ENCODE measurements around the gene BSDC1.

DNA sequence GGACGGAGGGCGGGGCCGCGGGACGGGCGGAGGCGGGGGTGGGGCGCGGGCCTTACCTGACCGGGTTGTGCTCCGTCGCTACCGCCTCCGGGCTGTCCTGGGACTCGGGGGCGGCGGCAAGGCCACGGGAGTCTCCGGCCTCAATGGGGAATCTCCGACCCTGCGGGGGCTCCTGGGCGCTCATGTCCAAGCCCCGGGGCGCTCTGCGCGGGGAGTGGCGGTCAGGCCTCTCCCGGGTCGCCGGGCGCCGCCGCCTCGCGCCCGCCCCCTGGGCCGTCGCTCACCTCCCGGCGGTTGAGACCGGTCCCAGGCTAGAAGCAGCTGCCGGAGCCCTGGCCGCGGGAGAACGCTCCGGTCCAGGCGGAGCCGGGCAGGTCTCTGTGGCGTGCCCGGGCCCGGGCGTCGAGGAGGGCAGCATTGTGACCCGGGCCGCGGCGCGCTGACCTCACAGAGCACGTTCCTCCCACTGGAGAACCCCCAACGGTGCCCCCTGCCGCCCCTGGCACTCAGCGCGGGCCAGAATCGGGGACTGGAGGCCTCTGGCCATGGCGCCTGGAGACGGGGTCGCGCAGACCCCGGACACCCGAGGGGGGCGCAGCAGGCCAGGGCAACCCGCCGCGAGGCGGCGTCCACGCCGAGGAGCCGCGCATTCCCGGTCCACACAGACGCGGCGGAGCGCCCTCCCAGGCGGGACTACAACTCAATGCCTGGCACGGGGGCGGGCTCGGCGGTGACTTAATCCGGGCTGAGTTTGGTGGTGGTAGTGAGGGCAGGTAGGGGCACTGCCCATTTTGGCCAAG, 32.4 kb downstream of the BSDC1 start:
- TF ChIP-seq, protein P1, sequence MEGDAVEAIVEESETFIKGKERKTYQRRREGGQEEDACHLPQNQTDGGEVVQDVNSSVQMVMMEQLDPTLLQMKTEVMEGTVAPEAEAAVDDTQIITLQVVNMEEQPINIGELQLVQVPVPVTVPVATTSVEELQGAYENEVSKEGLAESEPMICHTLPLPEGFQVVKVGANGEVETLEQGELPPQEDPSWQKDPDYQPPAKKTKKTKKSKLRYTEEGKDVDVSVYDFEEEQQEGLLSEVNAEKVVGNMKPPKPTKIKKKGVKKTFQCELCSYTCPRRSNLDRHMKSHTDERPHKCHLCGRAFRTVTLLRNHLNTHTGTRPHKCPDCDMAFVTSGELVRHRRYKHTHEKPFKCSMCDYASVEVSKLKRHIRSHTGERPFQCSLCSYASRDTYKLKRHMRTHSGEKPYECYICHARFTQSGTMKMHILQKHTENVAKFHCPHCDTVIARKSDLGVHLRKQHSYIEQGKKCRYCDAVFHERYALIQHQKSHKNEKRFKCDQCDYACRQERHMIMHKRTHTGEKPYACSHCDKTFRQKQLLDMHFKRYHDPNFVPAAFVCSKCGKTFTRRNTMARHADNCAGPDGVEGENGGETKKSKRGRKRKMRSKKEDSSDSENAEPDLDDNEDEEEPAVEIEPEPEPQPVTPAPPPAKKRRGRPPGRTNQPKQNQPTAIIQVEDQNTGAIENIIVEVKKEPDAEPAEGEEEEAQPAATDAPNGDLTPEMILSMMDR (IDR thresholded peaks at IDR 0.05), result peak in 2 of 6 experiments; percentile 20 to 28
- TF ChIP-seq POLR2A (IDR thresholded peaks at IDR 0.05), result peak in 1 of 2 donors; percentile 13
